K562 (cell line): ENCODE results near the gene BTRC. TPM values are rescaled to one million over a fixed set of nuclear protein-coding genes. Genes with fewer than 3 reads are reported as not detected.
A peak's percentile ranks its signal among the peaks of the same experiment; 100 is the strongest.

Experiments
- NCOR1 ChIP-seq: fragments of 450-650 bp; IDR thresholded peaks from 2 replicates; pipeline ENCODE4 v1.6.1; 2016; ENCODE audit warnings: mild to moderate bottlenecking, moderate library complexity
- SOX6 ChIP-seq: fragments of 450-650 bp; IDR thresholded peaks from 2 replicates; pipeline ENCODE4 v1.6.1; 2014; ENCODE audit warnings: mild to moderate bottlenecking
- TAF1 ChIP-seq: IDR thresholded peaks from 2 replicates; pipeline ENCODE4 v1.6.1; 2011; ENCODE audit warnings: mild to moderate bottlenecking, low read length, moderate library complexity; ENCODE audit not compliant: insufficient read depth, control insufficient read depth, severe bottlenecking; ENCODE audit errors: extremely low read depth
- ZBTB40 ChIP-seq, 2 experiments: fragments of 450-650 bp in 1 of 2; sonication (generic) in 1 of 2; formaldehyde crosslinking in 1 of 2; IDR thresholded peaks; 2 replicates each; pipeline versions ENCODE4 v1.7.1 to v1.9.0; 2016 to 2022; ENCODE audit warnings: inconsistent platforms in 1 of 2, mild to moderate bottlenecking in 1 of 2, missing genetic modification reagents in 1 of 2
- polyA plus RNA-seq, 8 experiments: library from polyadenylated mRNA; depleted of rRNA in 4 of 8; stranded (reverse) in 5 of 8; unstranded in 3 of 8; fragments of >200 nt; fragmentation: Nextera tagmentation in 2 of 8; fragmentation: Illumina TruSeq in 1 of 8; extraction: Ambion mirVana in 2 of 8; extraction: Trizol in 1 of 8; gene quantifications; 2 replicates each; pipeline versions ENCODE4 v1.2.1 to v1.2.3, GENCODE V29; 2011 to 2014; ENCODE audit warnings: inconsistent platforms in 1 of 8, missing spikeins in 1 of 8
- total RNA-seq, 7 experiments: library from RNA; depleted of rRNA in 6 of 7; stranded (reverse); fragments of >200 nt in 6 of 7; fragmentation: Illumina TruSeq in 2 of 7; extraction: Trizol in 2 of 7; gene quantifications; 2 replicates each; pipeline versions ENCODE4 v1.2.1 to v1.2.3, GENCODE V29; 2011 to 2021; ENCODE audit warnings: low replicate concordance in 1 of 7
- TF ChIP-seq, protein P1 (sequence below): fragments of 250-450 bp; sonication (Bioruptor Pico); IDR thresholded peaks from 2 replicates; pipeline ENCODE4 v1.8.0; 2022; ENCODE audit warnings: inconsistent platforms, mild to moderate bottlenecking, moderate library complexity, borderline replicate concordance

The BTRC gene
- total and polyA plus RNA-seq, 9 of the 15 experiments (the other 6 are each of a cell fraction or from before 2014, with no cell fraction given), result 1.6 to 15.4 (median 7.0) TPM

- TF ChIP-seq ZBTB40 (IDR thresholded peaks at IDR 0.05) (peak; percentile 98), ZBTB40 (CRISPR knock-in tag; IDR thresholded peaks at IDR 0.05) (no peak), NCOR1 (no peak), SOX6 (no peak), TAF1 (no peak)
- TF ChIP-seq, protein P1, sequence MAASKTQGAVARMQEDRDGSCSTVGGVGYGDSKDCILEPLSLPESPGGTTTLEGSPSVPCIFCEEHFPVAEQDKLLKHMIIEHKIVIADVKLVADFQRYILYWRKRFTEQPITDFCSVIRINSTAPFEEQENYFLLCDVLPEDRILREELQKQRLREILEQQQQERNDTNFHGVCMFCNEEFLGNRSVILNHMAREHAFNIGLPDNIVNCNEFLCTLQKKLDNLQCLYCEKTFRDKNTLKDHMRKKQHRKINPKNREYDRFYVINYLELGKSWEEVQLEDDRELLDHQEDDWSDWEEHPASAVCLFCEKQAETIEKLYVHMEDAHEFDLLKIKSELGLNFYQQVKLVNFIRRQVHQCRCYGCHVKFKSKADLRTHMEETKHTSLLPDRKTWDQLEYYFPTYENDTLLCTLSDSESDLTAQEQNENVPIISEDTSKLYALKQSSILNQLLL (CRISPR knock-in tag), result no peak
Observed at GRCh38 chr10:101587725-101588653, 234.0 kb downstream of the BTRC start, which contains the start of the genes DPCD and POLL (continued).
